H1 (cell line): ENCODE results near the gene NCK1. TPM values are rescaled to one million over a fixed set of nuclear protein-coding genes. Genes with fewer than 3 reads are reported as not detected.

Experiments used
- CTCF ChIA-PET: fragments of 300-600 bp; sonication (Branson Sonifier 250); formaldehyde crosslinking; loops from one replicate; lab custom pipeline; 2021; ENCODE audit not compliant: partially characterized antibody; lab: Charles Lee
- POLR2A ChIA-PET: fragments of 300-600 bp; sonication (Branson Sonifier 250); formaldehyde crosslinking; loops from one replicate; lab custom pipeline; 2021; ENCODE audit warnings: inconsistent platforms; ENCODE audit not compliant: partially characterized antibody; lab: Charles Lee
- DNase-seq, 2 experiments: peaks; one replicate each; pipeline versions ENCODE4 v3.0.0 to v3.0.0-alpha.2; 2010 to 2022; ENCODE audit warnings: low spot score in 2 of 2, low read depth in 1 of 2, mixed read lengths in 1 of 2
- FAIRE-seq: peaks from 2 replicates; lab custom pipeline; 2011; peaks lifted over from hg19 to GRCh38; lab: Jason Lieb, UNC
- H2AFZ ChIP-seq: 2 replicates; pipeline ENCODE4 v1.8.1; 2012; ENCODE audit warnings: low read length, inconsistent platforms
- H2AK5ac ChIP-seq: 2 replicates; pipeline ENCODE4 v1.6.1; 2013; ENCODE audit warnings: low read depth, low read length
- H2BK120ac ChIP-seq: replicated peaks from 2 replicates; pipeline ENCODE3; 2013; ENCODE audit warnings: low read depth, low read length, inconsistent platforms
- H2BK12ac ChIP-seq: 2 replicates; pipeline ENCODE4 v1.6.1; 2013; ENCODE audit warnings: low read depth, low read length
- H2BK15ac ChIP-seq: 2 replicates; pipeline ENCODE4 v1.6.1; 2013; ENCODE audit warnings: low read length
- H2BK20ac ChIP-seq: 2 replicates; pipeline ENCODE4 v1.6.1; 2013; ENCODE audit warnings: low read length
- H2BK5ac ChIP-seq: 2 replicates; pipeline ENCODE4 v1.6.1; 2013; ENCODE audit warnings: low read depth, low read length
- H3K14ac ChIP-seq: 2 replicates; pipeline ENCODE4 v1.6.1; 2013; ENCODE audit warnings: inconsistent platforms; ENCODE audit not compliant: insufficient read length
- H3K18ac ChIP-seq: 2 replicates; pipeline ENCODE4 v1.6.1; 2013; ENCODE audit warnings: low read length; ENCODE audit errors: extremely low read depth
- H3K23ac ChIP-seq: 2 replicates; pipeline ENCODE4 v1.6.1; 2013; ENCODE audit warnings: inconsistent platforms; ENCODE audit not compliant: insufficient read length
- H3K23me2 ChIP-seq: 2 replicates; pipeline ENCODE4 v1.6.1; 2013; ENCODE audit warnings: low read depth, low read length
- H3K27ac ChIP-seq: 2 replicates; pipeline ENCODE4 v1.6.1; 2011; ENCODE audit warnings: low read depth, low read length, inconsistent platforms
- H3K27me3 ChIP-seq, 4 experiments: replicated peaks in 1 of 4; 1 replicate in 1 of 4; 2 replicates in 3 of 4; pipeline versions ENCODE4 v1.6.1 to v1.8.1; 2011 to 2013; ENCODE audit warnings: low read length in 3 of 4, mild to moderate bottlenecking in 3 of 4, inconsistent platforms in 2 of 4, mixed read lengths in 2 of 4, moderate library complexity in 1 of 4; ENCODE audit not compliant: control insufficient read depth in 3 of 4, insufficient read depth in 3 of 4; ENCODE audit errors: extremely low read depth in 1 of 4
- H3K36me3 ChIP-seq, 4 experiments: 2 replicates each; pipeline versions ENCODE4 v1.6.1 to v1.8.1; 2011 to 2013; ENCODE audit warnings: mild to moderate bottlenecking in 4 of 4, low read length in 3 of 4, moderate library complexity in 2 of 4, control low read depth in 1 of 4, inconsistent platforms in 1 of 4; ENCODE audit not compliant: insufficient read depth in 4 of 4, control insufficient read depth in 2 of 4
- H3K4ac ChIP-seq: replicated peaks from 2 replicates; pipeline ENCODE3; 2013; ENCODE audit warnings: low read length, low read depth, mixed read lengths, inconsistent platforms; ENCODE audit not compliant: insufficient read length
- H3K4me1 ChIP-seq, 4 experiments: replicated peaks in 1 of 4; 1 replicate in 1 of 4; 2 replicates in 3 of 4; pipeline versions ENCODE4 v1.6.1 to v1.8.1; 2011 to 2013; ENCODE audit warnings: low read length in 3 of 4, inconsistent platforms in 2 of 4, mixed read lengths in 1 of 4; ENCODE audit not compliant: insufficient read depth in 4 of 4, control insufficient read depth in 3 of 4
- H3K4me2 ChIP-seq, 2 experiments: 2 replicates each; pipeline versions ENCODE4 v1.6.1 to v1.8.1; 2011 to 2013; ENCODE audit warnings: low read depth in 2 of 2, low read length in 2 of 2, control low read depth in 1 of 2, inconsistent platforms in 1 of 2, mild to moderate bottlenecking in 1 of 2; ENCODE audit not compliant: insufficient read depth in 1 of 2
- H3K4me3 ChIP-seq, 4 experiments: fragments of 200-600, 300-600 bp in 1 of 4; sonication (generic), shearing (Covaris generic), sonication (Bioruptor Twin) in 1 of 4; 2 replicates each; pipeline versions ENCODE4 v1.5.1 to v1.8.1; 2011 to 2016; ENCODE audit warnings: low read length in 4 of 4, low read depth in 3 of 4, control low read depth in 2 of 4, inconsistent platforms in 2 of 4, mild to moderate bottlenecking in 2 of 4, mixed read lengths in 1 of 4, moderate library complexity in 1 of 4; ENCODE audit not compliant: insufficient read depth in 2 of 4; ENCODE audit errors: extremely low read depth in 1 of 4
- H3K56ac ChIP-seq: replicated peaks from 2 replicates; pipeline ENCODE3; 2013; ENCODE audit warnings: low read depth, mild to moderate bottlenecking, mixed read lengths, low read length, inconsistent platforms; ENCODE audit not compliant: insufficient read length
- H3K79me1 ChIP-seq: 2 replicates; pipeline ENCODE4 v1.6.1; 2013; ENCODE audit warnings: low read depth, low read length, control low read depth
- H3K79me2 ChIP-seq, 2 experiments: 2 replicates each; pipeline versions ENCODE4 v1.6.1 to v1.8.1; 2012 to 2013; ENCODE audit warnings: low read length in 2 of 2, mild to moderate bottlenecking in 2 of 2, inconsistent platforms in 1 of 2; ENCODE audit not compliant: insufficient read depth in 2 of 2, control insufficient read depth in 1 of 2
- H3K9ac ChIP-seq, 4 experiments: replicated peaks in 1 of 4; 1 replicate in 1 of 4; 2 replicates in 3 of 4; pipeline versions ENCODE4 v1.6.1 to v1.8.1; 2011 to 2013; ENCODE audit warnings: low read depth in 3 of 4, low read length in 3 of 4, control low read depth in 2 of 4, mild to moderate bottlenecking in 2 of 4, moderate library complexity in 2 of 4, inconsistent platforms in 1 of 4; ENCODE audit errors: extremely low read depth in 1 of 4
- H3K9me3 ChIP-seq, 2 experiments: 2 replicates each; pipeline versions ENCODE4 v1.6.1 to v1.8.1; 2012 to 2013; ENCODE audit warnings: mild to moderate bottlenecking in 2 of 2, moderate library complexity in 2 of 2, control low read depth in 1 of 2, inconsistent platforms in 1 of 2, low read depth in 1 of 2, low read length in 1 of 2, mixed read lengths in 1 of 2; ENCODE audit not compliant: insufficient read depth in 2 of 2
- H4K20me1 ChIP-seq, 2 experiments: replicated peaks in 1 of 2; 2 replicates each; pipeline versions ENCODE3 to v1.8.1; 2011 to 2013; ENCODE audit warnings: inconsistent platforms in 2 of 2, low read length in 2 of 2, mild to moderate bottlenecking in 1 of 2; ENCODE audit not compliant: insufficient read depth in 2 of 2, control insufficient read depth in 1 of 2
- H4K5ac ChIP-seq: 2 replicates; pipeline ENCODE4 v1.6.1; 2013; ENCODE audit warnings: low read length, low read depth, mixed read lengths, inconsistent platforms; ENCODE audit not compliant: insufficient read length
- H4K8ac ChIP-seq: 2 replicates; pipeline ENCODE4 v1.8.0; 2013; ENCODE audit warnings: mild to moderate bottlenecking, moderate library complexity, low read length, inconsistent platforms; ENCODE audit not compliant: insufficient read depth; ENCODE audit errors: extremely low read depth
- H4K91ac ChIP-seq: replicated peaks from 2 replicates; pipeline ENCODE3; 2013; ENCODE audit warnings: low read length, mixed read lengths, inconsistent platforms; ENCODE audit not compliant: insufficient read length
- CREB1 ChIP-seq: IDR thresholded peaks from 2 replicates; pipeline ENCODE4 v1.6.1; 2012; ENCODE audit warnings: inconsistent platforms
- GTF2F1 ChIP-seq: IDR thresholded peaks from 2 replicates; pipeline ENCODE4 v1.6.1; 2012; ENCODE audit warnings: low read depth, low read length, improper control_type of control experiment, borderline replicate concordance
- HDAC6 ChIP-seq: IDR thresholded peaks from one replicate; pipeline ENCODE4 v1.7.1; 2012; ENCODE audit warnings: low read depth, mild to moderate bottlenecking, inconsistent platforms, low read length, moderate library complexity
- NANOG ChIP-seq: IDR thresholded peaks from 2 replicates; pipeline ENCODE4 v1.6.1; 2011; ENCODE audit warnings: low read length, low read depth, mild to moderate bottlenecking, inconsistent platforms; ENCODE audit not compliant: insufficient read depth, poor library complexity, severe bottlenecking
- RAD21 ChIP-seq, 2 experiments: IDR thresholded peaks in 1 of 2; conservative IDR thresholded peaks in 1 of 2; 2 replicates each; pipeline ENCODE4 v1.6.1; 2011; ENCODE audit warnings: low read depth in 2 of 2, low read length in 2 of 2, improper control_type of control experiment in 1 of 2, inconsistent platforms in 1 of 2, mild to moderate bottlenecking in 1 of 2, moderate library complexity in 1 of 2
- RBBP5 ChIP-seq: IDR thresholded peaks from 2 replicates; pipeline ENCODE4 v1.7.1; 2012; ENCODE audit warnings: low read depth, mild to moderate bottlenecking, inconsistent platforms, low read length, moderate library complexity, borderline replicate concordance
- SIN3A ChIP-seq, 2 experiments: IDR thresholded peaks in 1 of 2; conservative IDR thresholded peaks in 1 of 2; 2 replicates each; pipeline ENCODE4 v1.6.1; 2011 to 2012; ENCODE audit warnings: low read length in 2 of 2, improper control_type of control experiment in 1 of 2, low read depth in 1 of 2, mild to moderate bottlenecking in 1 of 2
- SIRT6 ChIP-seq: IDR thresholded peaks from one replicate; pipeline ENCODE4 v1.7.1; 2012; ENCODE audit warnings: low read length, inconsistent platforms
- SP2 ChIP-seq: IDR thresholded peaks from 2 replicates; pipeline ENCODE4 v1.6.1; 2012; ENCODE audit warnings: mild to moderate bottlenecking, low read length, inconsistent platforms
- TCF12 ChIP-seq: IDR thresholded peaks from 2 replicates; pipeline ENCODE4 v1.6.1; 2011; ENCODE audit warnings: low read depth, mild to moderate bottlenecking, low read length
- TEAD4 ChIP-seq: IDR thresholded peaks from 2 replicates; pipeline ENCODE4 v1.6.1; 2012; ENCODE audit warnings: low read depth, low read length, inconsistent platforms, mixed read lengths
- YY1 ChIP-seq: IDR thresholded peaks from 2 replicates; pipeline ENCODE4 v1.6.1; 2011; ENCODE audit warnings: low read depth, mild to moderate bottlenecking, low read length
- WGBS, 2 experiments: shearing (Covaris generic) in 1 of 2; methylation state at CpG; one replicate each; pipeline versions ENCODE4 v1.1.6 to v1.1.7; 2013 to 2015; ENCODE audit warnings: low lambda C conversion rate in 2 of 2, mixed read lengths in 2 of 2, inconsistent platforms in 1 of 2, low coverage in 1 of 2, missing lambda C conversion rate in 1 of 2; ENCODE audit not compliant: insufficient replicate concordance in 2 of 2, insufficient coverage in 1 of 2, insufficient read length in 1 of 2; ENCODE audit errors: extremely low coverage in 1 of 2, missing lambda C conversion rate in 1 of 2; 5-methylcytosine and 5-hydroxymethylcytosine counted together
- polyA plus RNA-seq, 7 experiments: library from polyadenylated mRNA; depleted of rRNA in 3 of 7; stranded (reverse) in 5 of 7; unstranded in 2 of 7; fragments of >200 nt in 5 of 7; fragments of 200-250 nt in 2 of 7; gene quantifications; 1 replicate in 5 of 7; 2 replicates in 1 of 7; 4 replicates in 1 of 7; pipeline versions ENCODE4 v1.2.1 to v1.2.3, GENCODE V29; 2011 to 2013; ENCODE audit warnings: missing spikeins in 2 of 7, mixed read lengths in 2 of 7
- total RNA-seq: library from RNA; stranded (reverse); fragmentation: NEBNext Ultra II Directional; extraction: Animal tissue kit (Norgen Biotek cat#: 25700); gene quantifications from 2 replicates; pipeline ENCODE4 v1.2.1, GENCODE V29; 2021
- TF ChIP-seq, protein P1 (sequence below): IDR thresholded peaks from 2 replicates; pipeline ENCODE4 v1.6.1; 2012; ENCODE audit warnings: low read length, inconsistent platforms

NCK1 gene
- total and polyA plus RNA-seq, 2 of the 8 experiments (the other 6 are each of a cell fraction or from before 2014, with no cell fraction given) = 10.0 to 28.5 TPM

GRCh38 chr3:136962927-136963326 lies 100.9 kb downstream of the NCK1 start:
- Histone ChIP-seq H3K14ac (no peak overlapping the region), H4K5ac (no peak overlapping the region), H3K27ac (no peak overlapping the region), H2AFZ (no peak overlapping the region), H2BK5ac (no peak overlapping the region), H2BK15ac (no peak overlapping the region), H3K18ac (no peak overlapping the region), H3K4me3 (no peak overlapping the region), H4K20me1 (no peaks in the 10 kb centered on the region), H4K91ac (no peak overlapping the region), H3K4me1 (no peaks in the 10 kb centered on the region), H2BK120ac (no peak overlapping the region), H3K9ac (no peak overlapping the region), H3K36me3 (no peaks in the 10 kb centered on the region), H2BK20ac (no peak overlapping the region), H3K9me3 (no peaks in the 10 kb centered on the region), H4K8ac (no peak overlapping the region), H3K4ac (no peak overlapping the region), H3K79me2 (no peaks in the 10 kb centered on the region), H3K56ac (no peak overlapping the region), H3K79me1 (no peaks in the 10 kb centered on the region), H3K23ac (no peak overlapping the region), H3K23me2 (no peaks in the 10 kb centered on the region), H2AK5ac (no peak overlapping the region), H2BK12ac (no peak overlapping the region), H3K4me2 (no peak overlapping the region), H3K27me3 (no peaks in the 10 kb centered on the region)
- FAIRE-seq (no peak), DNase-seq (no peak)
- CTCF ChIA-PET = no interaction called here
- WGBS, 2 experiments = 83% methylated on average over 1 of the region's 1 CpG; no CpG with 5 or more reads in 1 of the 2 experiments
- POLR2A ChIA-PET = no interaction called here
- no peak for TF ChIP-seq SIRT6
- TF ChIP-seq, protein P1, sequence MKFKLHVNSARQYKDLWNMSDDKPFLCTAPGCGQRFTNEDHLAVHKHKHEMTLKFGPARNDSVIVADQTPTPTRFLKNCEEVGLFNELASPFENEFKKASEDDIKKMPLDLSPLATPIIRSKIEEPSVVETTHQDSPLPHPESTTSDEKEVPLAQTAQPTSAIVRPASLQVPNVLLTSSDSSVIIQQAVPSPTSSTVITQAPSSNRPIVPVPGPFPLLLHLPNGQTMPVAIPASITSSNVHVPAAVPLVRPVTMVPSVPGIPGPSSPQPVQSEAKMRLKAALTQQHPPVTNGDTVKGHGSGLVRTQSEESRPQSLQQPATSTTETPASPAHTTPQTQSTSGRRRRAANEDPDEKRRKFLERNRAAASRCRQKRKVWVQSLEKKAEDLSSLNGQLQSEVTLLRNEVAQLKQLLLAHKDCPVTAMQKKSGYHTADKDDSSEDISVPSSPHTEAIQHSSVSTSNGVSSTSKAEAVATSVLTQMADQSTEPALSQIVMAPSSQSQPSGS = no peak
- TF ChIP-seq RAD21 (IDR thresholded peaks at IDR 0.05 in 1 of 2, conservative IDR thresholded peaks at IDR 0.05 in 1 of 2; ENCODE audit: low read depth in 2 of 2, low read length in 2 of 2) = no peak
- no peak for TF ChIP-seq YY1
- TF ChIP-seq SP2 = no peak
- no peak for TF ChIP-seq HDAC6
- no peak for TF ChIP-seq CREB1
- no peak for TF ChIP-seq NANOG
- TF ChIP-seq RBBP5 = no peak
- no peak for TF ChIP-seq TEAD4
- no peak for TF ChIP-seq TCF12
- no peak for TF ChIP-seq GTF2F1
- TF ChIP-seq SIN3A (conservative IDR thresholded peaks at IDR 0.05 in 1 of 2, IDR thresholded peaks at IDR 0.05 in 1 of 2; ENCODE audit: low read depth in 1 of 2, low read length in 2 of 2) = no peak
